GM12878 (cell line): ENCODE measurements around the gene UAP1L1. TPM values are rescaled to one million over a fixed set of nuclear protein-coding genes. Genes with fewer than 3 reads are reported as not detected.

ENCODE experiments used
- ATAC-seq: fragments of 200-7000 bp; cut with Tn5 transposase; 3 replicates; pipeline ENCODE4 v1.9.1; 2020; ENCODE audit warnings: mild to moderate bottlenecking, moderate library complexity
- BruUV-seq: library from RNA; stranded (reverse); fragments of 400-500 nt; replicated peaks from 2 replicates; lab custom pipeline; 2021; lab: Mats Ljungman, UMichigan
- CTCF ChIA-PET: fragments of 300-600 bp; sonication (Branson Sonifier 250); formaldehyde crosslinking; extraction: SDS; loops from one replicate; lab custom pipeline; 2021; ENCODE audit warnings: inconsistent platforms; lab: Yijun Ruan, JAX
- POLR2A ChIA-PET: fragments of 350-600 bp; formaldehyde crosslinking; extraction: SDS; loops from one replicate; lab custom pipeline; 2021; ENCODE audit warnings: inconsistent platforms; lab: Charles Lee
- RAD21 ChIA-PET: fragments of 300-600 bp; sonication (Branson Sonifier 250); formaldehyde crosslinking; loops from one replicate; lab custom pipeline; 2023; ENCODE audit warnings: antibody characterized with exemption; ENCODE audit not compliant: unreplicated experiment; lab: Charles Lee
- SMC1A ChIA-PET: fragments of 300-600 bp; sonication (Branson Sonifier 250); formaldehyde crosslinking; loops from one replicate; lab custom pipeline; 2023; ENCODE audit not compliant: unreplicated experiment, uncharacterized antibody; lab: Charles Lee
- DNase-seq: peaks from one replicate; pipeline ENCODE4 v3.0.0-alpha.2; 2011; ENCODE audit warnings: low read depth, low spot score
- FAIRE-seq: peaks from 3 replicates; lab custom pipeline; 2011; peaks lifted over from hg19 to GRCh38; lab: Jason Lieb, UNC
- H2AFZ ChIP-seq: 2 replicates; pipeline ENCODE4 v1.6.0; 2011; ENCODE audit warnings: low read depth, low read length, control low read depth; ENCODE audit not compliant: control insufficient read depth
- H3K27ac ChIP-seq: 2 replicates; pipeline ENCODE4 v1.5.1; 2011; ENCODE audit warnings: control low read depth; ENCODE audit not compliant: control insufficient read depth, insufficient read depth
- H3K27me3 ChIP-seq, 2 experiments: replicated peaks in 1 of 2; 2 replicates each; pipeline versions ENCODE4 v1.6.0 to v1.6.1; 2011; ENCODE audit warnings: low read length in 1 of 2; ENCODE audit not compliant: control insufficient read depth in 2 of 2, insufficient read depth in 2 of 2
- H3K36me3 ChIP-seq, 2 experiments: 2 replicates each; pipeline ENCODE4 v1.5.1; 2011; ENCODE audit warnings: low read length in 1 of 2; ENCODE audit not compliant: control insufficient read depth in 2 of 2, insufficient read depth in 2 of 2
- H3K4me1 ChIP-seq: 2 replicates; pipeline ENCODE4 v1.6.1; 2011; ENCODE audit warnings: mild to moderate bottlenecking, low read length, moderate library complexity, mixed read lengths; ENCODE audit not compliant: control insufficient read depth, insufficient read depth
- H3K4me2 ChIP-seq: 2 replicates; pipeline ENCODE4 v1.6.0; 2011; ENCODE audit warnings: control low read depth; ENCODE audit not compliant: control insufficient read depth, insufficient read depth
- H3K4me3 ChIP-seq: fragments of 200-600 bp; sonication (generic); 2 replicates; pipeline ENCODE4 v1.5.1; 2016
- H3K79me2 ChIP-seq: 2 replicates; pipeline ENCODE4 v1.6.0; 2011; ENCODE audit warnings: low read length; ENCODE audit not compliant: control insufficient read depth, insufficient read depth
- H3K9ac ChIP-seq: 2 replicates; pipeline ENCODE4 v1.8.0; 2011; ENCODE audit warnings: low read length, control low read depth, mixed read lengths; ENCODE audit not compliant: control insufficient read depth, insufficient read depth
- H3K9me3 ChIP-seq: replicated peaks from 3 replicates; pipeline ENCODE4 v1.5.1; 2011; ENCODE audit warnings: mild to moderate bottlenecking, low read length; ENCODE audit not compliant: control insufficient read depth, insufficient read depth
- H4K20me1 ChIP-seq: 2 replicates; pipeline ENCODE4 v1.6.0; 2011; ENCODE audit not compliant: control insufficient read depth, insufficient read depth
- DPF2 ChIP-seq: fragments of 450-650 bp; IDR thresholded peaks from 2 replicates; pipeline ENCODE4 v1.6.1; 2017; ENCODE audit warnings: mild to moderate bottlenecking
- NFYB ChIP-seq: IDR thresholded peaks from 2 replicates; pipeline ENCODE4 v1.6.1; 2011; ENCODE audit warnings: low read depth, mild to moderate bottlenecking, low read length, improper control_type of control experiment, moderate library complexity; ENCODE audit not compliant: insufficient read depth
- RELA ChIP-seq: fragments of 450-650 bp; IDR thresholded peaks from 2 replicates; pipeline ENCODE4 v1.8.0; 2014; ENCODE audit warnings: borderline replicate concordance; ENCODE audit not compliant: partially characterized antibody
- SIN3A ChIP-seq: IDR thresholded peaks from 2 replicates; pipeline ENCODE4 v1.6.1; 2012; ENCODE audit warnings: low read depth, low read length, improper control_type of control experiment
- ZNF274 ChIP-seq: IDR thresholded peaks from one replicate; pipeline ENCODE4 v1.8.0; 2011; ENCODE audit not compliant: insufficient read length, insufficient read depth
- WGBS: methylation state at CpG from one replicate; pipeline ENCODE4 v1.1.6; 2016; ENCODE audit warnings: low lambda C conversion rate; ENCODE audit not compliant: insufficient replicate concordance, insufficient coverage; ENCODE audit errors: missing lambda C conversion rate; 5-methylcytosine and 5-hydroxymethylcytosine counted together
- in situ Hi-C: fragments of 300-500 bp; cut with MboI; formaldehyde crosslinking; loops from 9 replicates; pipeline ENCODE4 v1.14.3; 2018; ENCODE audit warnings: mixed read lengths
- intact Hi-C: fragments of 100-400 bp; cut with micrococcal nuclease; formaldehyde crosslinking; loops from one replicate; pipeline ENCODE4 v1.14.2; 2022; ENCODE audit not compliant: unreplicated experiment
- polyA plus RNA-seq, 11 experiments: library from polyadenylated mRNA; depleted of rRNA in 4 of 11; unstranded in 6 of 11; stranded (reverse) in 5 of 11; fragments of >200 nt; fragmentation: Nextera tagmentation in 4 of 11; fragmentation: Illumina TruSeq in 1 of 11; extraction: Ambion mirVana in 4 of 11; extraction: Trizol in 1 of 11; gene quantifications; 1 replicate in 1 of 11; 2 replicates in 10 of 11; pipeline versions ENCODE4 v1.2.1 to v1.2.3, GENCODE V29; 2011 to 2016; ENCODE audit warnings: inconsistent platforms in 2 of 11, missing spikeins in 2 of 11, low read depth in 1 of 11
- total RNA-seq, 4 experiments: library from RNA; depleted of rRNA in 3 of 4; stranded (reverse); fragments of >200 nt in 3 of 4; fragmentation: Illumina TruSeq in 1 of 4; extraction: Trizol in 1 of 4; gene quantifications; 2 replicates each; pipeline versions ENCODE4 v1.2.1 to v1.2.3, GENCODE V29; 2013 to 2021
- TF ChIP-seq, protein P1 (sequence below): IDR thresholded peaks from 2 replicates; pipeline ENCODE4 v1.6.1; 2012; ENCODE audit warnings: low read depth, low read length, improper control_type of control experiment
- TF ChIP-seq, protein P2 (sequence below): fragments of 450-650 bp; IDR thresholded peaks from 2 replicates; pipeline ENCODE4 v1.6.1; 2018; ENCODE audit warnings: borderline replicate concordance, mild to moderate bottlenecking; ENCODE audit not compliant: partially characterized antibody
- TF ChIP-seq, protein P3 (sequence below): fragments of 450-650 bp; IDR thresholded peaks from 2 replicates; pipeline ENCODE4 v1.6.1; 2017; ENCODE audit warnings: antibody characterized with exemption, mild to moderate bottlenecking, moderate library complexity

Gene UAP1L1
- total and polyA plus RNA-seq, 10 of the 15 experiments (the other 5 are each of a cell fraction or from before 2014, with no cell fraction given): 0.29 to 15.7 (median 5.8) TPM

DNA sequence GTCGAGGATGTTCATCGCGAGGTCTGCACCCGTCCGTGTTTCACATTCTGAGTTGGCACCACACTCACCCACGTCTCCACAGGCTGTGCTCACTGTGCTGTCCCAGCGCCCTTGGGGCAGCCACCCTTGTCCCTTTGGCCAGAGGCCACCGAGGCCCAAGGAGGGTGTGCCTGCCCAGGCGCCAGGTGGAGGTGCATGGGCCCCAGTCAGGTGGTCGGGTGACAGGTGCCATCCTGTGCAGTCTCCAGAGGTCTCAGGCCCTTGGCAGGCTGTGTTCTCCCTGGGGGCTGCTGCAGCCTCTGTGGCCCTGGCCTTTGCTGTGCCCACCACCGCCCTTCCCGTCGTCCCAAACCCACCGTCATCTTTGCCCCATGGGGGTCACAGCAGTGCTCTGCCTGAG is 21.9 kb downstream of the UAP1L1 start:
- Histone ChIP-seq H2AFZ (no peak overlapping the region), H3K4me3 (no peak overlapping the region), H3K4me1 (peaks cover 11% of the 10 kb centered on the region)
- no peak for ATAC-seq
- WGBS: 84% methylated on average over 14 of the region's 14 CpGs
- FAIRE-seq: no peak
- TF ChIP-seq, protein P1, sequence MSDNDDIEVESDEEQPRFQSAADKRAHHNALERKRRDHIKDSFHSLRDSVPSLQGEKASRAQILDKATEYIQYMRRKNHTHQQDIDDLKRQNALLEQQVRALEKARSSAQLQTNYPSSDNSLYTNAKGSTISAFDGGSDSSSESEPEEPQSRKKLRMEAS: no peak
- TF ChIP-seq, protein P2, sequence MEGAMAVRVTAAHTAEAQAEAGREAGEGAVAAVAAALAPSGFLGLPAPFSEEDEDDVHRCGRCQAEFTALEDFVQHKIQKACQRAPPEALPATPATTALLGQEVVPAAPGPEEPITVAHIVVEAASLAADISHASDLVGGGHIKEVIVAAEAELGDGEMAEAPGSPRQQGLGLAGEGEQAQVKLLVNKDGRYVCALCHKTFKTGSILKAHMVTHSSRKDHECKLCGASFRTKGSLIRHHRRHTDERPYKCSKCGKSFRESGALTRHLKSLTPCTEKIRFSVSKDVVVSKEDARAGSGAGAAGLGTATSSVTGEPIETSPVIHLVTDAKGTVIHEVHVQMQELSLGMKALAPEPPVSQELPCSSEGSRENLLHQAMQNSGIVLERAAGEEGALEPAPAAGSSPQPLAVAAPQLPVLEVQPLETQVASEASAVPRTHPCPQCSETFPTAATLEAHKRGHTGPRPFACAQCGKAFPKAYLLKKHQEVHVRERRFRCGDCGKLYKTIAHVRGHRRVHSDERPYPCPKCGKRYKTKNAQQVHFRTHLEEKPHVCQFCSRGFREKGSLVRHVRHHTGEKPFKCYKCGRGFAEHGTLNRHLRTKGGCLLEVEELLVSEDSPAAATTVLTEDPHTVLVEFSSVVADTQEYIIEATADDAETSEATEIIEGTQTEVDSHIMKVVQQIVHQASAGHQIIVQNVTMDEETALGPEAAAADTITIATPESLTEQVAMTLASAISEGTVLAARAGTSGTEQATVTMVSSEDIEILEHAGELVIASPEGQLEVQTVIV: no peak
- TF ChIP-seq SIN3A (no peak), NFYB (no peak), ZNF274 (no peak), RELA (no peak), DPF2 (no peak)
- TF ChIP-seq, protein P3, sequence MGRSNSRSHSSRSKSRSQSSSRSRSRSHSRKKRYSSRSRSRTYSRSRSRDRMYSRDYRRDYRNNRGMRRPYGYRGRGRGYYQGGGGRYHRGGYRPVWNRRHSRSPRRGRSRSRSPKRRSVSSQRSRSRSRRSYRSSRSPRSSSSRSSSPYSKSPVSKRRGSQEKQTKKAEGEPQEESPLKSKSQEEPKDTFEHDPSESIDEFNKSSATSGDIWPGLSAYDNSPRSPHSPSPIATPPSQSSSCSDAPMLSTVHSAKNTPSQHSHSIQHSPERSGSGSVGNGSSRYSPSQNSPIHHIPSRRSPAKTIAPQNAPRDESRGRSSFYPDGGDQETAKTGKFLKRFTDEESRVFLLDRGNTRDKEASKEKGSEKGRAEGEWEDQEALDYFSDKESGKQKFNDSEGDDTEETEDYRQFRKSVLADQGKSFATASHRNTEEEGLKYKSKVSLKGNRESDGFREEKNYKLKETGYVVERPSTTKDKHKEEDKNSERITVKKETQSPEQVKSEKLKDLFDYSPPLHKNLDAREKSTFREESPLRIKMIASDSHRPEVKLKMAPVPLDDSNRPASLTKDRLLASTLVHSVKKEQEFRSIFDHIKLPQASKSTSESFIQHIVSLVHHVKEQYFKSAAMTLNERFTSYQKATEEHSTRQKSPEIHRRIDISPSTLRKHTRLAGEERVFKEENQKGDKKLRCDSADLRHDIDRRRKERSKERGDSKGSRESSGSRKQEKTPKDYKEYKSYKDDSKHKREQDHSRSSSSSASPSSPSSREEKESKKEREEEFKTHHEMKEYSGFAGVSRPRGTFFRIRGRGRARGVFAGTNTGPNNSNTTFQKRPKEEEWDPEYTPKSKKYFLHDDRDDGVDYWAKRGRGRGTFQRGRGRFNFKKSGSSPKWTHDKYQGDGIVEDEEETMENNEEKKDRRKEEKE: no peak
- TF ChIP-seq, all 136 proteins: peak for 0
- BruUV-seq: no TSS peak
- ChIA-PET RAD21 (no interaction called here), CTCF (no interaction called here), SMC1A (no interaction called here), POLR2A (no interaction called here)
- no peak overlapping the region for H3K27ac ChIP-seq
- peaks cover 32 to 49% of the 10 kb centered on the region in 2 experiments; a peak in 3 of 4 replicates for H3K36me3 ChIP-seq
- in situ Hi-C loops (no loop called here), intact Hi-C loops (no loop called here)
- H3K79me2 ChIP-seq: no peaks in the 10 kb centered on the region
- no peaks in the 10 kb centered on the region for H4K20me1 ChIP-seq
- peaks cover 15% of the 10 kb centered on the region; the same call in 2 of the 3 replicates for H3K9me3 ChIP-seq
- H3K4me2 ChIP-seq: no peak overlapping the region
- no peak overlapping the region for H3K9ac ChIP-seq
- no peak for DNase-seq
- no peaks in the 10 kb centered on the region for H3K27me3 ChIP-seq
